Urinary bladder (tissue), 4 donors: ENCODE results near the gene EFNA4. TPM values are rescaled to one million over a fixed set of nuclear protein-coding genes. Genes with fewer than 3 reads are reported as not detected.
A peak's percentile ranks its signal among the peaks of the same experiment; 100 is the strongest.

Source experiments
- DNase-seq: peaks from one replicate; pipeline ENCODE4 v3.0.0-alpha.2; 2015; ENCODE audit errors: extremely low spot score
- H3K27ac ChIP-seq: one replicate; pipeline ENCODE4 v1.5.1; 2013; ENCODE audit warnings: low read depth, mild to moderate bottlenecking, moderate library complexity
- H3K36me3 ChIP-seq: one replicate; pipeline ENCODE4 v1.6.1; 2013; ENCODE audit warnings: mild to moderate bottlenecking, moderate library complexity; ENCODE audit not compliant: insufficient read depth
- H3K4me1 ChIP-seq: one replicate; pipeline ENCODE4 v1.6.1; 2013; ENCODE audit warnings: mild to moderate bottlenecking, moderate library complexity; ENCODE audit not compliant: insufficient read depth
- H3K4me3 ChIP-seq: one replicate; pipeline ENCODE4 v1.5.1; 2013; ENCODE audit warnings: low read depth, low read length
- WGBS: extraction: QIAGEN DNeasy Blood & Tissue Kit; methylation state at CpG from one replicate; pipeline ENCODE4 v1.1.7; 2013; 5-methylcytosine and 5-hydroxymethylcytosine counted together
- polyA plus RNA-seq: library from polyadenylated mRNA; stranded (reverse); fragments of 200-250 nt; gene quantifications from one replicate; pipeline ENCODE4 v1.2.3, GENCODE V29; 2013
- total RNA-seq: library from RNA; depleted of rRNA; stranded (reverse); fragments of >200 nt; gene quantifications from one replicate; pipeline ENCODE4 v1.2.3, GENCODE V29; 2014
- donor health status: healthy with polysubstance abuse.
- donor health status: healthy.

The EFNA4 gene
- total and polyA plus RNA-seq, 2 donors: 7.5 to 8.1 TPM

GRCh38 chr1:155079210-155079486 lies 15.6 kb downstream of the EFNA4 start:
- no peaks in the 10 kb centered on the region for H3K36me3 ChIP-seq
- peaks cover 2% of the 10 kb centered on the region for H3K4me1 ChIP-seq
- WGBS: 4% methylated on average over 10 of the region's 10 CpGs
- no peak for DNase-seq
- H3K27ac ChIP-seq: no peak overlapping the region
- no peak overlapping the region for H3K4me3 ChIP-seq

DNA sequence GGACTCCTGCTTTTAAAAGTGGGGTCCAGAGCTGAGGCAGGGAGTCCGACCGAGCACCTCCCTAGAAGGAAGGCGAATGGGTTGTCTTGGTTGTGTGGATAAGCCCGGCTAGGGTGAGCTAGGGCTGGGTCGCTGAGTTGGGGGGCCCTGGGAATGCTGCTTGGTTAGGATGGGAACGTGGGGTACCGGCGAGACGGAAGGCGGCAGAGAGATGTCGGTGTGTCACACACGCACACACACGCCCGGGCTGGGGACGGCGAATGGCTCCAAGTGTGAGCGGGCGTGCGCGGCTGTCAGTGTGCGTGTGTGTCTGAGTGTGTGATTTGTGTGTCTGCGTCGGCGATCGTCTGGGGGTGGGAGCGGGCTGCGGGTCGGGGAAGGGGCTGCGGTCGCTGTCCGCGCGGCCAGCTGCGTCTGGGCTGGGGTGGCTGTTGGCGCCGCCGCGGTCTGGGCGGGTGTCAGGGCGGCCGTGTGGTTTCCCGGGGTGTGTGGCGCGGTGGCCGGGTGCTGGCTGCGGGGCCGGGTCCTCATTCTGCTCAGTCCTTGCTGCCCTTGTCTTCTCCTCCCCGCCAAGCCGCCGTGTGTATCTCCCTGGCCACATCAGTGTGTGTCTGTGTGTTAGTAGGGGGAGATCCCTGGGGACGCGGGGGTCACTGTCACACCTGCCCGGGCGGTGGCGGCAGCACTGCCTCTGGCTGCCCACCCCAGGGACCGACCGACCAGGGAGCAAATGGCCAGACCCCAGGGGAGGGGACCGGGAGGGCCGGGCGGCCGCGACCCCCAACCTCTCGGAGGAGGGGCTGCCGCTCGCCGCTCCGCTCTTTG lies 16.2 kb downstream of the EFNA4 start:
- no peaks in the 10 kb centered on the region for H3K36me3 ChIP-seq
- no peak for DNase-seq
- 1% methylated on average over 67 of the region's 67 CpGs for WGBS
- H3K27ac ChIP-seq: no peak overlapping the region
- peaks cover 2% of the 10 kb centered on the region for H3K4me1 ChIP-seq
- H3K4me3 ChIP-seq: no peak overlapping the region

- Histone ChIP-seq H3K27ac (no peak overlapping the region), H3K4me1 (peaks cover 2% of the 10 kb centered on the region), H3K4me3 (peak overlapping the region; percentile 2), H3K36me3 (no peaks in the 10 kb centered on the region)
- WGBS: 1% methylated on average over 71 of the region's 71 CpGs
- no peak for DNase-seq
Measured at GRCh38 chr1:155080312-155081228, 17.0 kb downstream of the EFNA4 start.

GRCh38 chr1:155081472-155082300 lies 18.1 kb downstream of the EFNA4 start:
- Histone ChIP-seq H3K36me3 (no peaks in the 10 kb centered on the region), H3K4me3 (peak overlapping the region; percentile 16), H3K4me1 (peaks cover 2% of the 10 kb centered on the region), H3K27ac (no peak overlapping the region)
- no peak for DNase-seq
- WGBS: 3% methylated on average over 68 of the region's 68 CpGs

DNA sequence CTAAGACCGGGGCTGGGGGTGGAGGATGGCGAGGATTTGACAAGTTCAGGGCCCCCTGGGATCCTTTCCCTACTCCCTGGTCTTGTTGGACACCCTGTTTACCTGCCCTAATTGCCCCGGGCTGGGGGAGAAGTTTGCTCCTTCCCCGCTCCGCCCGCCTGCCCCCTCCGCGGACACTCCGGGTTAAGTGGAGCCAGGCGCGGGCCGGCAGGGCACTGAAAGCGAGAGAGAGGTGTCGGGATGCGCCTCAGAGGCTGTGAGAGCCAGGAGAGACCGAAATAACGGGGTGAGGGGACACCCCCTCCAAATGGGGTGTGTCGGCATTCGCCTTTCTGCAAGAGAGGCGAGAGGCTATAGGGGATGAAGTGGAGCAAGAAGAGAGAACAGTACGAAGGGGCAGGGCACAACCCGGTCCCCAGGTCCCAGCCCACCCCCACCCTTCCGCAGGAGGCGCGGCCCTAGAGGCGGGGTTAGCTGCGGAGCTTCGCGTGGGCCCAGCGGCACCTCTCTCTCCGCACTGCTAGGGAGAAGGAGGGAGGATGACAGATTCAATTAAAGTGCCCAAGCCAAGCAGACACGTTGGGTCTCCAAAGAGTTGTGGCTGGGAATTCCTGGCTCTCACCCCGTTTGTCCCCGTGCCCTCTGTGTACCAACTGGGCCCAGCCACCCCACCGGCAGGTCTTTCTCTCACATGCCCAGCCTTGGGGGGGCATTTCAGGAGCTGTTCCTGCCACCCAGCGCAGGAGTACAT lies 18.9 kb downstream of the EFNA4 start:
- H3K4me1 ChIP-seq: peaks cover 2% of the 10 kb centered on the region
- no peak for DNase-seq
- H3K4me3 ChIP-seq: peak overlapping the region; percentile 16

GRCh38 chr1:155083052-155083541 lies 19.6 kb downstream of the EFNA4 start:
- no peak overlapping the region for H3K4me3 ChIP-seq
- H3K36me3 ChIP-seq: no peaks in the 10 kb centered on the region
- H3K4me1 ChIP-seq: peaks cover 2% of the 10 kb centered on the region
- 65% methylated on average over 6 of the region's 6 CpGs for WGBS
- H3K27ac ChIP-seq: no peak overlapping the region
- no peak for DNase-seq

More for the DNA sequence above, 18.9 kb downstream of the EFNA4 start:
- Histone ChIP-seq H3K27ac (no peak overlapping the region), H3K36me3 (no peaks in the 10 kb centered on the region)
- WGBS: 8% methylated on average over 36 of the region's 36 CpGs

DNA sequence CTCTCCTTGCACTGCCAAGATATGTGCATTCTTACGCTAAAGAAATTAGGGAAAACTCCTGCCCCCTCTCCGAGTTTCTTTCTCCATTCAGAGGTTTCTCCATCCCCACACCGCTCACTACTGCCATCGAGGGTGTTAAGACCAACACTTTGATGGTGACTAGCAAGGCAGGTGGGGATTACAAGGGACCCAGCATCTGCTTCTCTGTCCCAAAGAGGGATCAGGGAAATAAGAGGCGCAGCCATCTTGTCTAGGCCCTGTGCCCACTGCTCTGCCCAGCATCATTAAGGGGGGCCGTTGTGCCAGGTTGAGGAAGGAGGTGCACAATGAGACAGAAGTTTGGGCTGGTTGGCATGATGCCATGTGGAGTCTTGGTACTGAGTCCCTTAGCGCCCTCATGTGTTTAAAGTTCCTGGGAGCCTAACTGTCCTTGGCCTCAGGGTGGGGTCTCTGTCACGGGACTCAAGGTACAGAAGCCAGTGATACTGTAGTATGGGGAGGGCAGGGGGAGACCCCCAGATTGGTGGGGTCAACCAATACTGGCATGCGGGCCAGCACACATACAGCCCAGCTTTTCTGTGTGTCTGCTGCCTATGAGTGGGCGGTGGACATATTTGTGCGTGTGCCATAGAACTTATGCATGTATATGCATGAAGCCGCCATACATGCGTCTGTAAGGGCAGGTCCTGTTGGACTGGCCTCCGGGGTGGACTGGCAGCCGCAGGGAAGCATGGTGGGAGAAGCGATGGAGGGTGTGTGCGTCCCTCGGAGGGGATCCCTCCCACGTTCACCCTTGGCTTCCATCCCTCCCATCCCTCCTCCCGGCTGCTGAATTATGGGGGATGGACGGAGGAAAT lies 20.6 kb downstream of the EFNA4 start:
- no peak for DNase-seq
- Histone ChIP-seq H3K4me3 (no peak overlapping the region), H3K27ac (no peak overlapping the region), H3K4me1 (peaks cover 2% of the 10 kb centered on the region), H3K36me3 (no peaks in the 10 kb centered on the region)
- WGBS: 28% methylated on average over 21 of the region's 21 CpGs

DNA sequence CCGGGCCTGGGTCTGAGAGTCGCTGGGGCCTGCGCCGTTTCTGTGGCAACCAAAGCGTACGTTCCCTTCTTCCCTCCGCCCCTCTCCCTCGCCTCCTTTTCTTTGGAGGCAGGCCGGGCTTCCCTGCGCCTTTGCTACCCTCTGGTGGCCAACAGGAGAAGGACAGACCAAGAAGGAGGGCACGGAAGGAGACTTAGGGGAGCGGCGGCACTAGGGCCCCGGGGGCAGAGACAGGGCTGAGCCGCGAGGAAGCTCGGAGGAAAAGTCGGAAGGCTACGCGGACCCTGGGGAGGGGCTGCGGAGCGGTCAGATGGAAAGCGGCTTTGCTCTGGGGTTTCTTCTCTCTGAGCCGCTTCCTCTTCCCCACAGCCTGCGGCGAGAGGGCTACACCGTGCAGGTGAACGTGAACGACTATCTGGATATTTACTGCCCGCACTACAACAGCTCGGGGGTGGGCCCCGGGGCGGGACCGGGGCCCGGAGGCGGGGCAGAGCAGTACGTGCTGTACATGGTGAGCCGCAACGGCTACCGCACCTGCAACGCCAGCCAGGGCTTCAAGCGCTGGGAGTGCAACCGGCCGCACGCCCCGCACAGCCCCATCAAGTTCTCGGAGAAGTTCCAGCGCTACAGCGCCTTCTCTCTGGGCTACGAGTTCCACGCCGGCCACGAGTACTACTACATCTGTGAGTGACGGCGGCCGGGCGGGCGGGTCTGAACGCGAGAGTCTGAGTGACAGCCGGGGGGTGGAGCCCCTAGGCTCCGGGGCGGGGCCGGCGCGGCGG lies 21.4 kb downstream of the EFNA4 start:
- WGBS: under 1% methylated on average over 67 of the region's 67 CpGs
- H3K36me3 ChIP-seq: no peaks in the 10 kb centered on the region
- peak overlapping the region; percentile 95 for H3K27ac ChIP-seq
- peaks cover 2% of the 10 kb centered on the region for H3K4me1 ChIP-seq
- peak; percentile 95 for DNase-seq
- H3K4me3 ChIP-seq: peak overlapping the region; percentile 52

GRCh38 chr1:155085504-155086127 lies 22.1 kb downstream of the EFNA4 start:
- Histone ChIP-seq H3K4me3 (peak overlapping the region; percentile 52), H3K27ac (peak overlapping the region; percentile 95), H3K4me1 (peaks cover 2% of the 10 kb centered on the region), H3K36me3 (no peaks in the 10 kb centered on the region)
- 2% methylated on average over 32 of the region's 32 CpGs for WGBS
- no peak for DNase-seq

DNA sequence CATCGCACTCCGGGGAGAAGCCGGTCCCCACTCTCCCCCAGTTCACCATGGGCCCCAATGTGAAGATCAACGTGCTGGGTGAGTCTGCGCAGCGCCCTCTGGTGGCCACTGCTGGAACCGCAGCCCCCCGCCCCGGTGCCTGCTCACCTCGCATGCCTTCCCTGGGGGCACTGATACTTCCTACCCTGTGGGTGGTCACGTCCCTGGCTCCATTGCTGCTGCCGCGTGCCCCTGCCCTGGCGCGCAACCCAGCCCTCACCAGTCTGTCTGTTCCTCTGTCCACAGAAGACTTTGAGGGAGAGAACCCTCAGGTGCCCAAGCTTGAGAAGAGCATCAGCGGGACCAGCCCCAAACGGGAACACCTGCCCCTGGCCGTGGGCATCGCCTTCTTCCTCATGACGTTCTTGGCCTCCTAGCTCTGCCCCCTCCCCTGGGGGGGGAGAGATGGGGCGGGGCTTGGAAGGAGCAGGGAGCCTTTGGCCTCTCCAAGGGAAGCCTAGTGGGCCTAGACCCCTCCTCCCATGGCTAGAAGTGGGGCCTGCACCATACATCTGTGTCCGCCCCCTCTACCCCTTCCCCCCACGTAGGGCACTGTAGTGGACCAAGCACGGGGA lies 22.7 kb downstream of the EFNA4 start:
- WGBS: 21% methylated on average over 24 of the region's 24 CpGs
- no peak overlapping the region for H3K4me3 ChIP-seq
- H3K36me3 ChIP-seq: no peaks in the 10 kb centered on the region
- no peak for DNase-seq
- H3K27ac ChIP-seq: no peak overlapping the region
- no peaks in the 10 kb centered on the region for H3K4me1 ChIP-seq
